ENCODE results near the gene CERS1. TPM values are rescaled to one million over a fixed set of nuclear protein-coding genes. Genes with fewer than 3 reads are reported as not detected.

CERS1 gene
- total RNA-seq, 1 donor from 2014 or later, result not detected

- Histone ChIP-seq H3K4me3 (peak overlapping the region; percentile 11), H3K9me3 (no peaks in the 10 kb centered on the region), H3K4me1 (peaks cover 73% of the 10 kb centered on the region), H3K27me3 (ENCODE audit: low read depth) (no peaks in the 10 kb centered on the region), H3K36me3 (peaks cover 49% of the 10 kb centered on the region), H3K27ac (peak overlapping the region; percentile 81)
- no peak for TF ChIP-seq CTCF (IDR thresholded peaks at IDR 0.05)
- intact Hi-C loops (cut with DNase I), result no loop called here
- DNase-seq, result peak; percentile 48
- no peak for ATAC-seq
Measured at GRCh38 chr19:18847549-18848463, 48.2 kb downstream of the CERS1 start.

- peak; percentile 85 for DNase-seq
- TF ChIP-seq CTCF (IDR thresholded peaks at IDR 0.05), result peak; percentile 89
- intact Hi-C loops (cut with DNase I), result no loop called here
- peak; percentile 85 to 87 for ATAC-seq
- no peak overlapping the region for H3K4me3 ChIP-seq
- H3K27ac ChIP-seq, result peak overlapping the region; percentile 81
- no peaks in the 10 kb centered on the region for H3K9me3 ChIP-seq
- peaks cover 41% of the 10 kb centered on the region for H3K36me3 ChIP-seq
- H3K27me3 ChIP-seq (ENCODE audit: low read depth), result no peaks in the 10 kb centered on the region
- H3K4me1 ChIP-seq, result peaks cover 81% of the 10 kb centered on the region
Measured at GRCh38 chr19:18846862-18847548, 49.0 kb downstream of the CERS1 start.

- intact Hi-C loops (cut with DNase I), result no loop called here
- H3K27ac ChIP-seq, result peak overlapping the region; percentile 81
Measured at GRCh38 chr19:18845961-18846360, 50.0 kb downstream of the CERS1 start.

GRCh38 chr19:18844806-18845329 lies 51.1 kb downstream of the CERS1 start:
- peaks cover 19% of the 10 kb centered on the region for H3K36me3 ChIP-seq
- no peak for TF ChIP-seq CTCF (IDR thresholded peaks at IDR 0.05)
- intact Hi-C loops (cut with DNase I), result no loop called here
- ATAC-seq (no peak), DNase-seq (no peak)
- H3K9me3 ChIP-seq, result no peaks in the 10 kb centered on the region
- peaks cover 89% of the 10 kb centered on the region for H3K4me1 ChIP-seq
- no peak overlapping the region for H3K27ac ChIP-seq
- H3K27me3 ChIP-seq (ENCODE audit: low read depth), result no peaks in the 10 kb centered on the region
- no peak overlapping the region for H3K4me3 ChIP-seq

More at GRCh38 chr19:18845961-18846360, 50.0 kb downstream of the CERS1 start:
- no peak for TF ChIP-seq CTCF (IDR thresholded peaks at IDR 0.05)
- Histone ChIP-seq H3K4me3 (no peak overlapping the region), H3K36me3 (peaks cover 30% of the 10 kb centered on the region), H3K9me3 (no peaks in the 10 kb centered on the region), H3K27me3 (ENCODE audit: low read depth) (no peaks in the 10 kb centered on the region), H3K4me1 (peaks cover 89% of the 10 kb centered on the region)
- no peak for DNase-seq
- no peak for ATAC-seq

GRCh38 chr19:18843960-18844359 lies 52.0 kb downstream of the CERS1 start:
- Histone ChIP-seq H3K4me1 (peaks cover 89% of the 10 kb centered on the region), H3K27me3 (ENCODE audit: low read depth) (no peaks in the 10 kb centered on the region), H3K9me3 (no peaks in the 10 kb centered on the region), H3K36me3 (peaks cover 19% of the 10 kb centered on the region), H3K27ac (no peak overlapping the region), H3K4me3 (no peak overlapping the region)
- DNase-seq (no peak), ATAC-seq (no peak)
- TF ChIP-seq CTCF (IDR thresholded peaks at IDR 0.05), result no peak
- intact Hi-C loops (cut with DNase I), result no loop called here
